HCT116 (cell line): ENCODE data around the gene TMEM40. TPM values are rescaled to one million over a fixed set of nuclear protein-coding genes. Genes with fewer than 3 reads are reported as not detected.

Source experiments
- ATAC-seq: fragments of 200-7000 bp; cut with Tn5 transposase; 2 replicates; pipeline ENCODE4 v1.9.1; 2020; ENCODE audit warnings: mild to moderate bottlenecking, moderate library complexity
- BruUV-seq: library from RNA; stranded (reverse); fragments of 400-500 nt; replicated peaks from 2 replicates; lab custom pipeline; 2021; lab: Mats Ljungman, UMichigan
- CTCF ChIA-PET: fragments of 300-600 bp; sonication (Branson Sonifier 250); formaldehyde crosslinking; loops from one replicate; lab custom pipeline; 2021; ENCODE audit warnings: antibody characterized with exemption; lab: Charles Lee
- POLR2A ChIA-PET: fragments of 300-600, 350-600 bp; sonication (Branson Sonifier 250); formaldehyde crosslinking; loops from one replicate; lab custom pipeline; 2021; ENCODE audit warnings: antibody characterized with exemption; lab: Charles Lee
- RAD21 ChIA-PET, 2 experiments: fragments of 300-600 bp; sonication (Branson Sonifier 250); formaldehyde crosslinking; loops; one replicate each; lab custom pipeline; 2023; ENCODE audit warnings: low total read pairs in 2 of 2; ENCODE audit not compliant: uncharacterized antibody in 2 of 2, unreplicated experiment in 2 of 2, low non-redundant PET in 1 of 2; lab: Charles Lee
- DNase-seq: peaks from one replicate; pipeline ENCODE4 v3.0.0-alpha.2; 2010; ENCODE audit warnings: low read depth, low spot score
- H2AFZ ChIP-seq: fragments of 200-600 bp; shearing (Covaris generic), sonication (generic); 2 replicates; pipeline ENCODE4 v1.6.1; 2017; ENCODE audit warnings: low read depth, mixed run types, mixed read lengths, antibody characterized with exemption, low read length; ENCODE audit not compliant: poor library complexity, severe bottlenecking
- H3K27ac ChIP-seq: 2 replicates; pipeline ENCODE4 v1.5.1; 2012; ENCODE audit warnings: low read depth, low read length
- H3K27me3 ChIP-seq: fragments of 200-600 bp; sonication (generic); 2 replicates; pipeline ENCODE4 v1.6.1; 2016; ENCODE audit warnings: mixed run types, low read length, mixed read lengths; ENCODE audit not compliant: insufficient read depth
- H3K36me3 ChIP-seq, 2 experiments: fragments of 200-500 bp in 1 of 2; fragments of 200-600 bp in 1 of 2; sonication (Bioruptor generic) in 1 of 2; sonication (generic) in 1 of 2; 2 replicates each; pipeline versions ENCODE4 v1.5.1 to v1.6.1; 2014 to 2016; ENCODE audit warnings: low read length in 2 of 2, inconsistent platforms in 1 of 2, mixed read lengths in 1 of 2, mixed run types in 1 of 2; ENCODE audit not compliant: insufficient read depth in 2 of 2, control insufficient read depth in 1 of 2
- H3K4me1 ChIP-seq, 2 experiments: fragments of 200-600 bp in 1 of 2; sonication (generic) in 1 of 2; 2 replicates each; pipeline versions ENCODE4 v1.5.1 to v1.6.1; 2012 to 2017; ENCODE audit warnings: low read length in 2 of 2, inconsistent platforms in 1 of 2, mild to moderate bottlenecking in 1 of 2, mixed read lengths in 1 of 2, mixed run types in 1 of 2, moderate library complexity in 1 of 2; ENCODE audit not compliant: insufficient read depth in 2 of 2, control insufficient read depth in 1 of 2
- H3K4me2 ChIP-seq: fragments of 200-600 bp; sonication (generic); 2 replicates; pipeline ENCODE4 v1.6.1; 2017; ENCODE audit warnings: mixed run types, low read length, mixed read lengths
- H3K4me3 ChIP-seq, 2 experiments: fragments of 200-600 bp in 1 of 2; sonication (generic) in 1 of 2; replicated peaks in 1 of 2; 2 replicates each; pipeline ENCODE4 v1.5.1; 2011 to 2016; ENCODE audit warnings: low read length in 2 of 2, control low read depth in 1 of 2, low read depth in 1 of 2, mild to moderate bottlenecking in 1 of 2, mixed read lengths in 1 of 2, mixed run types in 1 of 2
- H3K79me2 ChIP-seq: fragments of 200-600 bp; sonication (generic); 2 replicates; pipeline ENCODE4 v1.6.1; 2017; ENCODE audit warnings: mild to moderate bottlenecking, mixed run types, low read length, moderate library complexity, mixed read lengths; ENCODE audit not compliant: insufficient read depth
- H3K9ac ChIP-seq: fragments of 200-600 bp; sonication (generic); 2 replicates; pipeline ENCODE4 v1.6.1; 2016; ENCODE audit warnings: low read length, mixed read lengths
- H3K9me2 ChIP-seq: fragments of 200-600 bp; sonication (generic), shearing (Covaris generic); 2 replicates; pipeline ENCODE4 v1.6.1; 2017; ENCODE audit warnings: mixed run types, mild to moderate bottlenecking, moderate library complexity; ENCODE audit not compliant: insufficient read depth
- H3K9me3 ChIP-seq, 2 experiments: fragments of 200-500 bp in 1 of 2; fragments of 200-600 bp in 1 of 2; sonication (Bioruptor generic) in 1 of 2; sonication (generic) in 1 of 2; 2 replicates each; pipeline ENCODE4 v1.6.1; 2014 to 2017; ENCODE audit warnings: low read length in 2 of 2, mixed read lengths in 2 of 2, inconsistent platforms in 1 of 2, low read depth in 1 of 2, mild to moderate bottlenecking in 1 of 2, mixed run types in 1 of 2, moderate library complexity in 1 of 2; ENCODE audit not compliant: control insufficient read depth in 1 of 2, insufficient read depth in 1 of 2
- H4K20me1 ChIP-seq: fragments of 200-600 bp; sonication (generic), shearing (Covaris generic); 2 replicates; pipeline ENCODE4 v1.6.1; 2017; ENCODE audit warnings: mixed run types, mild to moderate bottlenecking, moderate library complexity; ENCODE audit not compliant: insufficient read depth
- CBX3 ChIP-seq: IDR thresholded peaks from 2 replicates; pipeline ENCODE4 v1.6.1; 2012; ENCODE audit warnings: low read depth
- CTCF ChIP-seq, 3 experiments: fragments of 200-600 bp in 1 of 3; sonication (generic) in 1 of 3; IDR thresholded peaks in 2 of 3; conservative IDR thresholded peaks in 1 of 3; 2 replicates each; pipeline ENCODE4 v1.5.1; 2012 to 2017; ENCODE audit warnings: low read depth in 2 of 3, low read length in 2 of 3, antibody characterized with exemption in 1 of 3, borderline replicate concordance in 1 of 3, control low read depth in 1 of 3, mild to moderate bottlenecking in 1 of 3, mixed read lengths in 1 of 3, mixed run types in 1 of 3, moderate library complexity in 1 of 3; ENCODE audit not compliant: insufficient read depth in 1 of 3
- EGR1 ChIP-seq: IDR thresholded peaks from 2 replicates; pipeline ENCODE4 v1.6.1; 2012; ENCODE audit warnings: low read depth
- ELF1 ChIP-seq: IDR thresholded peaks from 2 replicates; pipeline ENCODE4 v1.6.1; 2012; ENCODE audit warnings: low read depth, borderline replicate concordance
- EZH2 ChIP-seq: fragments of 200-600 bp; sonication (generic); IDR thresholded peaks from 2 replicates; pipeline ENCODE4 v1.6.1; 2017; ENCODE audit warnings: antibody characterized with exemption, mixed run types
- EZH2phosphoT487 ChIP-seq: fragments of 200-600 bp; IDR thresholded peaks from 2 replicates; pipeline ENCODE4 v1.6.1; 2018; ENCODE audit warnings: antibody characterized with exemption, borderline replicate concordance
- FOSL1 ChIP-seq: IDR thresholded peaks from 2 replicates; pipeline ENCODE4 v1.6.1; 2012; ENCODE audit warnings: low read depth
- MAX ChIP-seq: IDR thresholded peaks from 2 replicates; pipeline ENCODE4 v1.6.1; 2012
- POLR2AphosphoS5 ChIP-seq: IDR thresholded peaks from 2 replicates; pipeline ENCODE4 v1.6.1; 2011; ENCODE audit warnings: mild to moderate bottlenecking, low read depth, low read length, moderate library complexity
- RAD21 ChIP-seq: IDR thresholded peaks from 2 replicates; pipeline ENCODE4 v1.6.1; 2012; ENCODE audit warnings: low read depth, mild to moderate bottlenecking
- REST ChIP-seq: IDR thresholded peaks from 2 replicates; pipeline ENCODE4 v1.6.1; 2012; ENCODE audit warnings: low read depth
- SIN3A ChIP-seq: IDR thresholded peaks from 2 replicates; pipeline ENCODE4 v1.6.1; 2012; ENCODE audit warnings: low read depth
- YY1 ChIP-seq: IDR thresholded peaks from 2 replicates; pipeline ENCODE4 v1.6.1; 2011; ENCODE audit warnings: low read length, low read depth, moderate library complexity, mild to moderate bottlenecking; ENCODE audit not compliant: insufficient replicate concordance; ENCODE audit errors: extremely low read depth
- ZBTB33 ChIP-seq: IDR thresholded peaks from 2 replicates; pipeline ENCODE4 v1.6.1; 2011; ENCODE audit warnings: mild to moderate bottlenecking, low read length, moderate library complexity; ENCODE audit not compliant: insufficient replicate concordance; ENCODE audit errors: extremely low read depth
- ZFX ChIP-seq: fragments of 450-650 bp; IDR thresholded peaks from 2 replicates; pipeline ENCODE4 v1.6.1; 2017
- ZNF274 ChIP-seq: fragments of 200-500 bp; sonication (Bioruptor generic); IDR thresholded peaks from 2 replicates; pipeline ENCODE4 v1.6.1; 2014; ENCODE audit warnings: mild to moderate bottlenecking, low read depth, low read length, inconsistent platforms
- intact Hi-C: fragments of 100-400 bp; cut with micrococcal nuclease; formaldehyde crosslinking; loops from 2 replicates; pipeline ENCODE4 v1.10.0; 2022
- total RNA-seq: library from RNA; stranded (reverse); gene quantifications from one replicate; pipeline ENCODE4 v1.2.1, GENCODE V29; 2021; ENCODE audit not compliant: unreplicated experiment

TMEM40 gene
- total RNA-seq, 1 experiment from 2014 or later: 12.3 TPM

- Histone ChIP-seq H3K27me3 (no peaks in the 10 kb centered on the region), H2AFZ (no peak overlapping the region), H3K79me2 (no peaks in the 10 kb centered on the region), H3K36me3 (no peaks in the 10 kb centered on the region), H3K4me1 (peaks cover 16 to 31% of the 10 kb centered on the region in 2 experiments), H3K9me3 (no peaks in the 10 kb centered on the region), H4K20me1 (no peaks in the 10 kb centered on the region), H3K9me2 (no peaks in the 10 kb centered on the region), H3K9ac (no peak overlapping the region), H3K4me3 (no peak overlapping the region), H3K27ac (no peak overlapping the region), H3K4me2 (no peak overlapping the region)
- no peak for DNase-seq
- intact Hi-C loops: no loop called here
- ATAC-seq: no peak
- TF ChIP-seq POLR2AphosphoS5: no peak
- no peak for TF ChIP-seq EZH2
- no peak for TF ChIP-seq EGR1
- TF ChIP-seq FOSL1: no peak
- TF ChIP-seq ZFX: no peak
- no peak for TF ChIP-seq ZBTB33
- TF ChIP-seq RAD21: no peak
- TF ChIP-seq YY1: no peak
- TF ChIP-seq CBX3: no peak
- TF ChIP-seq CTCF (IDR thresholded peaks at IDR 0.05 in 2 of 3, conservative IDR thresholded peaks at IDR 0.05 in 1 of 3; ENCODE audit: borderline replicate concordance in 1 of 3, insufficient read depth in 1 of 3, low read depth in 2 of 3, low read length in 2 of 3): no peak
- no peak for TF ChIP-seq MAX
- TF ChIP-seq ZNF274: no peak
- no peak for TF ChIP-seq REST
- no peak for TF ChIP-seq ELF1
- no peak for TF ChIP-seq EZH2phosphoT487
- no peak for TF ChIP-seq SIN3A
- ChIA-PET CTCF (no interaction called here), POLR2A (no interaction called here), RAD21 (no interaction called here)
- BruUV-seq: no TSS peak
Measured at GRCh38 chr3:12764171-12764776, 5.2 kb upstream of the TMEM40 start.
